GM18519 (cell line): ENCODE measurements around the gene RAB27A.
"Not testable (repeated sequence)": the region's sequence is repeated elsewhere in the genome, so short reads cannot be mapped to it uniquely, and the experiment has no call there.

Source experiments
- ATAC-seq: cut with Tn5 transposase; IDR thresholded peaks from one replicate; pipeline ENCODE4 v1.9.1; 2021; ENCODE audit warnings: mild to moderate bottlenecking, moderate library complexity; ENCODE audit not compliant: unreplicated experiment, low FRiP score

RAB27A gene

GRCh38 chr15:55282284-55282833 is 7.3 kb downstream of the RAB27A start:
- no peak for ATAC-seq

GRCh38 chr15:55281517-55282228 is 7.9 kb downstream of the RAB27A start:
- no peak for ATAC-seq

- ATAC-seq, result not testable (repeated sequence)
Measured at GRCh38 chr15:55280589-55280988, 9.0 kb downstream of the RAB27A start.

GRCh38 chr15:55279746-55280351 is 9.8 kb downstream of the RAB27A start:
- peak; percentile 67 for ATAC-seq

GRCh38 chr15:55279100-55279745 is 10.4 kb downstream of the RAB27A start:
- no peak for ATAC-seq

- ATAC-seq, result no peak
Measured at GRCh38 chr15:55277715-55278114, 11.9 kb downstream of the RAB27A start.

GRCh38 chr15:55277116-55277564 is 12.5 kb downstream of the RAB27A start:
- peak; percentile 62 for ATAC-seq

- ATAC-seq, result no peak
Measured at GRCh38 chr15:55276324-55276723, 13.3 kb downstream of the RAB27A start.

- no peak for ATAC-seq
Measured at GRCh38 chr15:55270291-55270690, 19.3 kb downstream of the RAB27A start.

GRCh38 chr15:55268176-55268695 is 21.4 kb downstream of the RAB27A start:
- ATAC-seq, result no peak

GRCh38 chr15:55267401-55268175 is 22.0 kb downstream of the RAB27A start:
- ATAC-seq, result peak; percentile 90

- ATAC-seq, result no peak
Measured at GRCh38 chr15:55266547-55266946, 23.1 kb downstream of the RAB27A start.

- ATAC-seq, result no peak
Measured at GRCh38 chr15:55260562-55261131, 29.0 kb downstream of the RAB27A start.

GRCh38 chr15:55257938-55258337 is 31.7 kb downstream of the RAB27A start:
- no peak for ATAC-seq

GRCh38 chr15:55257012-55257670 is 32.5 kb downstream of the RAB27A start:
- ATAC-seq, result no peak

GRCh38 chr15:55256281-55257011 is 33.2 kb downstream of the RAB27A start:
- ATAC-seq, result no peak

GRCh38 chr15:55255714-55256113 is 33.9 kb downstream of the RAB27A start:
- no peak for ATAC-seq

- ATAC-seq, result peak; percentile 41
Measured at GRCh38 chr15:55254916-55255679, 34.5 kb downstream of the RAB27A start.
